HG02571 (cell line): ENCODE data around the gene CITED4.

ENCODE experiments used
- ATAC-seq: cut with Tn5 transposase; IDR thresholded peaks from one replicate; pipeline ENCODE4 v1.9.1; 2021; ENCODE audit warnings: mild to moderate bottlenecking, moderate library complexity; ENCODE audit not compliant: unreplicated experiment

The CITED4 gene

DNA sequence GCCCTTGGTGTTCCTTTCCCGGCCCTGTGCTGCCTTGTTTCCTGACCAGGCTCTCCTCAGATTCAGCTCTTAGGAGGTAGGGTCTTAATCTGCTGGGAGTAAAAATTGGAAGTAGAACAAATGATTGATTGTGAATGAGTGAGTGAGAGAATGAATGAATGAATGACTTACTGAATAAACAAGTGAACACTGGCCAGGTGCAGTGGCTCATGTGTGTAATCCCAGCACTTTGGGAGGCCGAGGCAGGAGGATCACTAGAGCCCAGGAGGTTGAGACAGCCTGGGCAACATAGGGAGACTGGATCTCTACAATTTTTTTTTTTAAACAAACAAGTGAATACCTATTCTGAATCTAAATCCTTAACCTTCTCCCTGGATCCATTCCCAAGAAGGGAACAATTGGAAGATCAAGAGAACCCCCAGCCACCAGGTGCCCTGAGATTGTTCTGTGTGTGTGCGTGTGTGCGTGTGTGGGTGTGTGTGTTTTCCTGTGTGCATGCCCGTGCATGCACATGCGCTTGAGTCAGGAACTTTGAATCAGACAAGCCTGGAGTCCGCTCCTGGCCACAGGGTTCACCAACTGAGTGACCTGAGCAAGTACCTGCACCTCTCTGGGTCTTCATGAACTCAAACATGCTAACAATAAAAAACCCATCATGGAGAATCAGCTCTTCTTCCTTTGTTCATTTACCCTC lies 24.3 kb upstream of the CITED4 start:
- ATAC-seq, result no peak

GRCh38 chr1:40884055-40884795 lies 22.1 kb upstream of the CITED4 start:
- no peak for ATAC-seq

DNA sequence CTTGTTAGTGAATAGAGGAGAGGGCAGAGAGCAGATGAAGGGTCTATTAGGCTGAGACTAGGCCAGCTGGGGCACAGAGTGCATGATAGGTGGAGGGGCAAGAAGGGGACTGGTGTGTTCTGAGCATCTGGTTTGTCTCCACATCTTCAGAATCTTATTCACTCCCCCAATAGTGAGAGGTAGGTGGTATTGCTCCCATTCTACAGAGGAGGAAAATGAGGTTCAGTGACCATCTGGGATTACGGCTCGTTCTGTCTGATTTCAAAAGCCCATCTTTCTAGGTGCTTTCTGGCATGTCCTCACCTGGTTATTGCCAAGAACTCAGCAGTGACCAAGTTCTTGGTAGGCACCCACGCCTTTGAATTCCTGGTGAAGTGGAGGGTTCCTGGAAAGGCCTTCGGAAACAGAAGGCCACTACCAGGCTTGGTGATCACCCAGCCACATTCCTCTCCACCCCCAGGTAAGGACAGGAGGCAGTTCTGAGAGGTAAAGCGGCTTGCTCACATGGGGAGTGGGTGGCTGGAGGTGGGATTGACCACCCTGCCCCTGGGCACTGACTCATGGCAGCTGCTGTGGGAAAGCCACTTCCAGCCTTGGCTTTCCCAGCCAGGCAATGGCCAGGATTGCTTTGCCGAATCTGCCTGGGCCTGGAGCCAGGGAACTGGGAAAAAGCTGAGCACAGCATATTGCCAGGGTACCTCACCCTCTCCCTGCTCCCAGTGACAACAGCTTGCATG lies 18.8 kb upstream of the CITED4 start:
- no peak for ATAC-seq

DNA sequence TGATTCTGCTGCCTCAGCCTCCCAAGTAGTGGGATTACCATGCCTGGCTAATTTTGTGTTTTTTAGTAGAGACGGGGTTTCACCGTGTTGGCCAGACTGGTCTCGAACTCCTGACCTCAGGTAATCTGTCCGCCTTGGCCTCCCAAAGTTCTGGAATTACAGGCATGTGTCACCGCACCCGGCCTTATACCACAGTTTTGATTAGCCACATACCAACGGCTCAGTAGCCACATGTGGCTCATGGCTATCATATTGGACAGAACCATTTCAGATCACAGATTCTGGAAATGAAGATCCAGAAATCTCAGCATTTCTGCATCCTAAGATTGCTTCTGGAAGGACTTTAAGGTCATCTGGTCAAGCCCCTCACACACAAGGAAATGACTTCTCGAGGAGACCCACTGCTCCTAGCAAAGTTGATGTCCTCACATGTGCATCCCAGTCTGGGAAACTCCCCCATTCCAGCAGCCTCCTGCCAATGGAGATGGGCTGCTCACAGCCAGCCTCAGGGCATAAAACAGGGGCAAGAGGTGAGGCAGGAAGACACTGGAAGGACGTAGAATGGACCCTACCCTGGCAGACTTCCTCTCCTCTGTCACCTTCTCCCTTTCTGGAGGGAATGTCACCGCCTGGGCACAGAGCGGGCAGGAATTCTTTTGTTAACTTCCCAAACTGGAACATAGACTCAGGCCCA lies 17.5 kb upstream of the CITED4 start:
- no peak for ATAC-seq

GRCh38 chr1:40878906-40879305 lies 16.7 kb upstream of the CITED4 start:
- no peak for ATAC-seq

- ATAC-seq, result no peak
Measured at GRCh38 chr1:40877698-40878097, 15.5 kb upstream of the CITED4 start.

DNA sequence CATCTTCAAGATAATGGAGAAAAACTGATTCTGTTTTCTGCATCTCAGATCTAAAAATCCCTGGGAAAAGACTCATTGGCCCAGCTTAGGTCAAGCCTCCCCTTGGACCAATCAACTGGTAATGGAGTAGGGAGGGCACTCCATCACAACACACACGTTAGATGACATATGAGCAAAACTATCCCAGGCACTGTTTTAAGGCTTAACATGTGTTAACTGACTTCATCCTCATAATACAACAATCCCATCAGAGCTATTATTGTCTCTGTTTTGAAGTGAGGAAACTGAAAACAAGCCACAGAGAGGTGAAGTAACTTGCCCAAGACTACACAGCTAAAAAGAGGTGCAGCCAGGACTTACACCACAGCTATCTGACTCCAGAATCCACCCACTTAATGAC lies 14.7 kb upstream of the CITED4 start:
- ATAC-seq, result no peak

DNA sequence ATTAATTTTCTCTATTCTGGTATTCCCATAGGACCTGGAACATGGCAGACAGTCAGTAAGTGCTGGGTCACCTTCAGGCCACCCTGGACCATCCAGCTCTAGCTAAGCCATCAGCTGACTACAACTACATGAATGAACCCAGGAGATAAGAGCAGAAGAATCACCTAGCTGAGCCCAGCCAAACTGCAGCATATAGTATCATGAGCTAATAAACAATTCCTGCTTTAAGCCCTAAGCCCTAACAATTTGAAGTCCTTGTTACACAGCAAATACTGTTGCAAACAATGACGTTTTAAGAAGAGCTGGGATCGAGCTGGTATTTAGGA lies 14.2 kb upstream of the CITED4 start:
- ATAC-seq, result no peak

DNA sequence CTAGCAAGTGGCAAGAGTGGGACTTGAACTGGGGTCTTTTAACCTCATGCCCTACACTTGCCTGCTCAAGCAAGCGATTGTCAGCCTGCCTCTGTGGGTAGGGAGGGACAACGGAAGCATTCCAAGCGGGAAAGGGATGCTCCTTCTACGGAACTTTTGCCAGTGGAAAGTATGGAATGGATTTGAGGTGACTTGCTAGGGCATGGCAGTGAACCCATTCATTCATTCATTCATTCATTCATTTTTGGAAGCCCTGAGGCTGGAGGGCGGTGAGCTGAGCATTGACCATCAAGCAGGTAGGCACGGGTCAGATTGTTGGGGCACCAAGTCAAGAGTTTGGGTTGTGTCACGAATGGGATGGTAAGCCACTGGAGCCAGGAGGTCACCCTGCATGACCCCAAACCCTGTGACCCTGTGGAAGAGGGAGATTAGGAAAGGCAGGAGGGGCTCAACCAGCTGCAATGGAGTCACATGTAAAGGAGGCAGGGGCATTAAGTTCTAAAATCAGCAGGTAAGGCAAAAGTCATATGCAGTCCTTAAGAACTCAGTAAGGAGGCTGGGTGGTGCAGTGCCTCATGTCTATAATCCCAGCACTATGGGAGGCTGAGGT lies 11.8 kb upstream of the CITED4 start:
- no peak for ATAC-seq

DNA sequence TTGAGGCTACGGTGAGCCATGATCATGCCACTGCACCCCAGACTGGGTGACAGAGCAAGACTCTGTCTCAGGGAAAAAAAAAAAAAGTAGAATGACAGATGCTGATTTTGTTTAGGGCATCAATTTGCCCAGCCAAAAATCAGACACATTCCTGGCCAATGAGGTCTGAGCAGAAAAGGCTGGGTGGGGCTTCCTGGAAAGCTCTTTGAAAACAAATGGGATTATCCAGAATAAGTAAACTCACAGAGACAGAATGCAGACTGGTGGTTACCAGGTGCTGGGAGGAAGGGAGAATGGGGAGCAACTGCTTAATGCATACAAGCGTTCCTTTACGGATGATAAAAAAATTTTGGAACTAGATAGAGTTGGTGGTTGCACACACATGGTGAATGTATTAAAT lies 10.1 kb upstream of the CITED4 start:
- no peak for ATAC-seq

DNA sequence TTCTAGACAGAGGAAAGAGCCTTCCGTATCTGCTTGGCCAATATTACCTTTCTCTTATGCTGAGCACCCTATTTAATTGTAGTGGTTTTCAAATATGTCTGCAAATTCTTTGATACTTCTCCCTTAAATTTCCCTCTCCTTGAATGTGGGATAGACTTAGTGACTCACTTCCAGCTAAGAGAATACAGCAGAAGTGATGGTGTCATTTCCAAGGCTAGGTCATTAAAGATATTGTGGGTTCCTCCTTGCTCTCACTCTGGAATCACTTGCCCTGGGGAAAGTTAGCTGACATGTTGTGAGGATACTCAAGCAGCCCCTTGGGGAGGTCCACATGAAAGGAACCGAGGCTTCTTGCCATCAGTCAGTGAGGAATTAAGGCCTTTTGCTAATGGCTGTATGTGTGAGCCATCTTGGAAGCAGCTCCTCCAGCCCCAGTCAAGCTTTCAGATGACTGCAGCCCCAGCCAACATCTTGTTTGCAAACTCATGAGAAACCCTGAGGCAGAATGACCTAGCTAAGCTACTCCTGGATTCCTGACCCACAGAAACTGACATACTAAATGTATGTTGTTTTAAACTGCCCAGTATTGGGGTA lies 8.1 kb upstream of the CITED4 start:
- ATAC-seq, result no peak

- ATAC-seq, result no peak
Measured at GRCh38 chr1:40868051-40868723, 6.0 kb upstream of the CITED4 start.

GRCh38 chr1:40861224-40862003 lies 749 bp downstream of the CITED4 start:
- no peak for ATAC-seq

- ATAC-seq, result no peak
Measured at GRCh38 chr1:40860706-40861223, 1.4 kb downstream of the CITED4 start.

DNA sequence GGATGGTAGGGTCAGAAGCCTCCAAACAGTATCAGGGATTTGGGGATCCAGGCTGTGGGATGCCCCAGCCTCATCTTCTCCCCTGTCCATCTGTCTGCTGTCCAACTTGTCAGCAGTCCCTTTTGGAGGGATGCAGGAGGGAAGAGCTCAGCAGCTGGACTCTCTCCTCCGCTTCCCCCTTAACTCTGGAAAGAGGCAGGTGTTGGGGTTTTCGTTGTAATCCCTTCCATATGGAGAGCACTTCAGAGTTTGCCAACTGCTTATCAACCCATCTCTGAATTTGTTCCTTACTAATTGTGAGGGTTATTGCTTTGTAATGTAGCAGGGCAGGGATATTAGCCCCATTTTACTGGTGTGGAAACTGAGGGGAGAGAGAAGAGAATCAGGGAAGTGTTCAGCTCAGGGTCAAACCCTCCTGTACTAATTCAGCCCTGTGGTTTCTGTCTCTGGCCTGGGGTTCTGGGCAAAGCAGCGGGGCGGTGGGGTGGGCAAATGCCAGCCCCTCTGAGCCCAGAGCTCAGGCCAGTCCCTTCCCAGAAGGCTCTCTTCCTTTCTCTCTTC lies 3.2 kb downstream of the CITED4 start:
- ATAC-seq, result no peak

- no peak for ATAC-seq
Measured at GRCh38 chr1:40857737-40858136, 4.4 kb downstream of the CITED4 start.

DNA sequence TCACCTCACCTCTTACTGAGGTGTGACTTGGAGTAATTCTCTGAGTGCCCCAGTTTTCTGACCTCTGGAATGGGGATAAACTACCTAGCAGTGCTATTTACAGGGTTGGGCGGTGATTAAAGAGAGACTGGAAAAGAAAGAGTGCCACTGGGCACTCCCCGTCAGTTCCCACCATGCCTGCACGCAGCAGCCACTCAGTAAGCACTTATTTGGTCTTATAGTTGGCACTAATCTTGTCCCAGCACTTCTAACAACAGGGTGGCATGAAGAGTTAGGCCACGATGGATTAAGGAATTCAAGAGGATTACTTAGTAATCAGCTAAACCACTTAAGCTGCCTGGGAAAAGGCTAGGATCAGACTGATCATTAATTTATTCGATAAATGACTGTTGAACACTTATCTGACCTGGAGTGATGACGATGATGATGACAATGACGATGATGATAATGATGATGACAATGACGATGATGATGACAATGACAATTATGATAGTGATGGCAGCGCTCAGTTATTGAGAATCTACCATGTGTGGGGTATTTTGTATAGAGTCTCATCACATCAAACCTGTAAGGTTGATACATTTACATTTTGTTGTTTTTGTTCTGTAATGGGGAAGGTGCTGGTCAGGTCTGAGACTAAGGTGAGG lies 5.4 kb downstream of the CITED4 start:
- ATAC-seq, result no peak

DNA sequence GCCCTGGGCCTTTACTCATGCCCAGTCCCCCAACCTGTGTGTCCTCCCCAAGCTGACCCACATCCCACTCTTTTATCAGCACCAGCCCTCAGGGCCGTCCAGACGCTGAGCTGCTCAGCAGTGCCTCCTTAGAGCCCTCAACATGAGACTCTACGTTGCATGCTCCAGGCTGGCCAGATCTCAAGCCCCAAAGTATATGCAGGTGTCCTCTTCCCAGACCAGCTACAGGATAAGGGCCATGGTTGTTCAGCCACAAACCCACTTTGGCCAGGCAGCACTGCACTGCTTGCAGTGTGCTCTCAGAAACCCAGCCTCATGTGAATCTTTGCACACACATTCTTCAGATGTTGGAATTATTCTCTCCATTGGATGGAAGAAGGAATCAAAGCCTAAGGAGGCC lies 6.0 kb downstream of the CITED4 start:
- ATAC-seq, result no peak
